ENCODE measurements around the gene YTHDF1.

Gene YTHDF1

GRCh38 chr20:63217706-63218105 lies 1.8 kb upstream of the YTHDF1 start:
- H3K27me3 ChIP-seq (ENCODE audit: low read depth) = peaks cover 19% of the 10 kb centered on the region; the same call in 1 of the 2 replicates
- H3K4me1 ChIP-seq = peaks cover 15% of the 10 kb centered on the region
- in situ Hi-C loops (cut with MboI; ENCODE audit: low sequenced_read_pairs) = no loop called here
- DNase-seq (ENCODE audit: low spot score in 2 of 2) = no peak
- H3K4me3 ChIP-seq = no peak overlapping the region
- peaks cover 29% of the 10 kb centered on the region for H3K36me3 ChIP-seq (replicated peaks)
- H3K9me3 ChIP-seq = no peaks in the 10 kb centered on the region

GRCh38 chr20:63216849-63217471 lies 1.0 kb upstream of the YTHDF1 start:
- Histone ChIP-seq H3K36me3 (replicated peaks) (peaks cover 37% of the 10 kb centered on the region), H3K27me3 (ENCODE audit: low read depth) (peaks cover 12% of the 10 kb centered on the region; the same call in 1 of the 2 replicates), H3K4me3 (peak overlapping the region; percentile 46), H3K9me3 (no peaks in the 10 kb centered on the region), H3K4me1 (peaks cover 15% of the 10 kb centered on the region)
- no peak for DNase-seq (ENCODE audit: low spot score in 2 of 2)
- in situ Hi-C loops (cut with MboI; ENCODE audit: low sequenced_read_pairs) = no loop called here

GRCh38 chr20:63215101-63216040 lies 560 bp downstream of the YTHDF1 start:
- Histone ChIP-seq H3K9me3 (no peaks in the 10 kb centered on the region), H3K36me3 (replicated peaks) (peaks cover 53% of the 10 kb centered on the region), H3K27me3 (ENCODE audit: low read depth) (no peaks in the 10 kb centered on the region), H3K4me1 (peaks cover 15% of the 10 kb centered on the region), H3K4me3 (peak overlapping the region; percentile 66)
- in situ Hi-C loops (cut with MboI; ENCODE audit: low sequenced_read_pairs) = no loop called here
- DNase-seq (ENCODE audit: low spot score in 2 of 2) = peak; percentile 23 to 70

GRCh38 chr20:63214514-63214913 lies 1.4 kb downstream of the YTHDF1 start:
- in situ Hi-C loops (cut with MboI; ENCODE audit: low sequenced_read_pairs) = no loop called here
- H3K4me3 ChIP-seq = peak overlapping the region; percentile 66
- H3K4me1 ChIP-seq = peaks cover 15% of the 10 kb centered on the region
- DNase-seq (ENCODE audit: low spot score in 2 of 2) = no peak
- H3K36me3 ChIP-seq (replicated peaks) = peaks cover 61% of the 10 kb centered on the region
- H3K27me3 ChIP-seq (ENCODE audit: low read depth) = no peaks in the 10 kb centered on the region
- H3K9me3 ChIP-seq = no peaks in the 10 kb centered on the region

GRCh38 chr20:63212792-63213191 lies 3.1 kb downstream of the YTHDF1 start:
- DNase-seq (ENCODE audit: low spot score in 2 of 2) = no peak
- no peaks in the 10 kb centered on the region for H3K9me3 ChIP-seq
- H3K27me3 ChIP-seq (ENCODE audit: low read depth) = no peaks in the 10 kb centered on the region
- H3K4me1 ChIP-seq = peaks cover 15% of the 10 kb centered on the region
- H3K36me3 ChIP-seq (replicated peaks) = peaks cover 78% of the 10 kb centered on the region
- H3K4me3 ChIP-seq = no peak overlapping the region
- in situ Hi-C loops (cut with MboI; ENCODE audit: low sequenced_read_pairs) = no loop called here

GRCh38 chr20:63212393-63212730 lies 3.6 kb downstream of the YTHDF1 start:
- DNase-seq (ENCODE audit: low spot score in 2 of 2) = no peak
- H3K4me1 ChIP-seq = peaks cover 15% of the 10 kb centered on the region
- H3K9me3 ChIP-seq = no peaks in the 10 kb centered on the region
- peaks cover 82% of the 10 kb centered on the region for H3K36me3 ChIP-seq (replicated peaks)
- no peak overlapping the region for H3K4me3 ChIP-seq
- in situ Hi-C loops (cut with MboI; ENCODE audit: low sequenced_read_pairs) = no loop called here
- no peaks in the 10 kb centered on the region for H3K27me3 ChIP-seq (ENCODE audit: low read depth)

- peaks cover 97% of the 10 kb centered on the region for H3K36me3 ChIP-seq (replicated peaks)
- H3K9me3 ChIP-seq = no peaks in the 10 kb centered on the region
- in situ Hi-C loops (cut with MboI; ENCODE audit: low sequenced_read_pairs) = no loop called here
- H3K27me3 ChIP-seq (ENCODE audit: low read depth) = no peaks in the 10 kb centered on the region
- DNase-seq (ENCODE audit: low spot score in 2 of 2) = no peak
- H3K4me1 ChIP-seq = peaks cover 9% of the 10 kb centered on the region
- H3K4me3 ChIP-seq = no peak overlapping the region
Observed at GRCh38 chr20:63210011-63210605, 5.8 kb downstream of the YTHDF1 start.

- in situ Hi-C loops (cut with MboI; ENCODE audit: low sequenced_read_pairs) = no loop called here
- peaks cover 97% of the 10 kb centered on the region for H3K36me3 ChIP-seq (replicated peaks)
- no peaks in the 10 kb centered on the region; the same call in 1 of the 2 replicates for H3K4me1 ChIP-seq
- no peaks in the 10 kb centered on the region for H3K27me3 ChIP-seq (ENCODE audit: low read depth)
- no peak for DNase-seq (ENCODE audit: low spot score in 2 of 2)
- no peak overlapping the region for H3K4me3 ChIP-seq
- H3K9me3 ChIP-seq = no peaks in the 10 kb centered on the region
Observed at GRCh38 chr20:63208346-63208909, 7.5 kb downstream of the YTHDF1 start.

GRCh38 chr20:63206878-63207277 lies 9.1 kb downstream of the YTHDF1 start:
- no peaks in the 10 kb centered on the region for H3K9me3 ChIP-seq
- H3K4me1 ChIP-seq = no peaks in the 10 kb centered on the region
- in situ Hi-C loops (cut with MboI; ENCODE audit: low sequenced_read_pairs) = no loop called here
- H3K4me3 ChIP-seq = no peak overlapping the region
- no peak for DNase-seq (ENCODE audit: low spot score in 2 of 2)
- peaks cover 97% of the 10 kb centered on the region for H3K36me3 ChIP-seq (replicated peaks)
- no peaks in the 10 kb centered on the region for H3K27me3 ChIP-seq (ENCODE audit: low read depth)

- H3K9me3 ChIP-seq = no peaks in the 10 kb centered on the region
- no peaks in the 10 kb centered on the region for H3K4me1 ChIP-seq
- in situ Hi-C loops (cut with MboI; ENCODE audit: low sequenced_read_pairs) = no loop called here
- H3K27me3 ChIP-seq (ENCODE audit: low read depth) = no peaks in the 10 kb centered on the region
- H3K36me3 ChIP-seq (replicated peaks) = peaks cover 97% of the 10 kb centered on the region
- DNase-seq (ENCODE audit: low spot score in 2 of 2) = no peak
- H3K4me3 ChIP-seq = no peak overlapping the region
Observed at GRCh38 chr20:63205896-63206295, 10.0 kb downstream of the YTHDF1 start.

- no peaks in the 10 kb centered on the region for H3K4me1 ChIP-seq
- peaks cover 88% of the 10 kb centered on the region for H3K36me3 ChIP-seq (replicated peaks)
- H3K4me3 ChIP-seq = no peak overlapping the region
- DNase-seq (ENCODE audit: low spot score in 2 of 2) = no peak
- H3K9me3 ChIP-seq = no peaks in the 10 kb centered on the region
- in situ Hi-C loops (cut with MboI; ENCODE audit: low sequenced_read_pairs) = no loop called here
- no peaks in the 10 kb centered on the region for H3K27me3 ChIP-seq (ENCODE audit: low read depth)
Observed at GRCh38 chr20:63204362-63204761, 11.6 kb downstream of the YTHDF1 start.

GRCh38 chr20:63202811-63203526 lies 13.0 kb downstream of the YTHDF1 start:
- Histone ChIP-seq H3K9me3 (no peaks in the 10 kb centered on the region), H3K27me3 (ENCODE audit: low read depth) (no peaks in the 10 kb centered on the region), H3K4me3 (no peak overlapping the region), H3K36me3 (replicated peaks) (peaks cover 75% of the 10 kb centered on the region), H3K4me1 (no peaks in the 10 kb centered on the region)
- in situ Hi-C loops (cut with MboI; ENCODE audit: low sequenced_read_pairs) = no loop called here
- DNase-seq (ENCODE audit: low spot score in 2 of 2) = no peak

- Histone ChIP-seq H3K36me3 (replicated peaks) (peaks cover 73% of the 10 kb centered on the region), H3K4me3 (no peak overlapping the region), H3K9me3 (no peaks in the 10 kb centered on the region), H3K4me1 (no peaks in the 10 kb centered on the region), H3K27me3 (ENCODE audit: low read depth) (no peaks in the 10 kb centered on the region)
- in situ Hi-C loops (cut with MboI; ENCODE audit: low sequenced_read_pairs) = no loop called here
- DNase-seq (ENCODE audit: low spot score in 2 of 2) = no peak
Observed at GRCh38 chr20:63202021-63202420, 13.9 kb downstream of the YTHDF1 start.
